ENCODE measurements around the gene MRPS18A.
"Not testable (repeated sequence)": the region's sequence is repeated elsewhere in the genome, so short reads cannot be mapped to it uniquely, and the experiment has no call there.

Gene MRPS18A

GRCh38 chr6:43639984-43640800 lies 47.4 kb downstream of the MRPS18A start:
- no peak for DNase-seq (ENCODE audit: extremely low read depth in 1 of 2, low read depth in 1 of 2)

- no peak for DNase-seq (ENCODE audit: extremely low read depth in 1 of 2, low read depth in 1 of 2)
Observed at GRCh38 chr6:43636308-43636659, 51.3 kb downstream of the MRPS18A start.

GRCh38 chr6:43635387-43636307 lies 51.9 kb downstream of the MRPS18A start, which contains the start of gene MAD2L1BP:
TSS of gene MAD2L1BP (plus strand) at chr6:43635840. CDS start at chr6:43635876, 36 bp downstream.
- peak; percentile 74 to 78 for DNase-seq (ENCODE audit: extremely low read depth in 1 of 2, low read depth in 1 of 2)

- DNase-seq (ENCODE audit: extremely low read depth in 1 of 2, low read depth in 1 of 2): no peak
Observed at GRCh38 chr6:43634702-43635303, 52.8 kb downstream of the MRPS18A start.

- not testable (repeated sequence) for DNase-seq (ENCODE audit: extremely low read depth in 1 of 2, low read depth in 1 of 2)
Observed at GRCh38 chr6:43633002-43633401, 54.6 kb downstream of the MRPS18A start.

- DNase-seq (ENCODE audit: extremely low read depth in 1 of 2, low read depth in 1 of 2): no peak
Observed at GRCh38 chr6:43630980-43631619, 56.5 kb downstream of the MRPS18A start.

- peak; percentile 79 to 90 for DNase-seq (ENCODE audit: extremely low read depth in 1 of 2, low read depth in 1 of 2)
Observed at GRCh38 chr6:43629505-43630300, 57.9 kb downstream of the MRPS18A start.

GRCh38 chr6:43629104-43629504 lies 58.5 kb downstream of the MRPS18A start, which contains the start of gene GTPBP2:
TSS of gene GTPBP2 (minus strand) at chr6:43629264. CDS start at chr6:43629162, 102 bp downstream.
- DNase-seq (ENCODE audit: extremely low read depth in 1 of 2, low read depth in 1 of 2): peak; percentile 94 to 98

GRCh38 chr6:43628393-43629103 lies 59.0 kb downstream of the MRPS18A start:
- peak; percentile 24 to 40 for DNase-seq (ENCODE audit: extremely low read depth in 1 of 2, low read depth in 1 of 2)

GRCh38 chr6:43627008-43627825 lies 60.4 kb downstream of the MRPS18A start:
- DNase-seq (ENCODE audit: extremely low read depth in 1 of 2, low read depth in 1 of 2): no peak

GRCh38 chr6:43625393-43625992 lies 62.1 kb downstream of the MRPS18A start:
- no peak for DNase-seq (ENCODE audit: extremely low read depth in 1 of 2, low read depth in 1 of 2)

GRCh38 chr6:43624786-43625288 lies 62.8 kb downstream of the MRPS18A start:
- DNase-seq (ENCODE audit: extremely low read depth in 1 of 2, low read depth in 1 of 2): no peak

- no peak for DNase-seq (ENCODE audit: extremely low read depth in 1 of 2, low read depth in 1 of 2)
Observed at GRCh38 chr6:43623880-43624785, 63.5 kb downstream of the MRPS18A start.

GRCh38 chr6:43622541-43622940 lies 65.0 kb downstream of the MRPS18A start:
- no peak for DNase-seq (ENCODE audit: extremely low read depth in 1 of 2, low read depth in 1 of 2)

- no peak for DNase-seq (ENCODE audit: extremely low read depth in 1 of 2, low read depth in 1 of 2)
Observed at GRCh38 chr6:43621836-43622180, 65.8 kb downstream of the MRPS18A start.
